PC-3 (cell line): ENCODE measurements around the gene ZCCHC7.

Experiments used
- CTCF ChIP-seq: fragments of 300-600 bp; sonication (generic); conservative IDR thresholded peaks from 2 replicates; pipeline ENCODE4 v1.5.1; 2017; ENCODE audit warnings: antibody characterized with exemption, low read depth, mild to moderate bottlenecking, low read length
- EZH2 ChIP-seq: fragments of 300-600 bp; sonication (generic); IDR thresholded peaks from one replicate; pipeline ENCODE4 v1.6.1; 2017; ENCODE audit warnings: antibody characterized with exemption, mild to moderate bottlenecking, low read length; ENCODE audit not compliant: unreplicated experiment
- EZH2phosphoT487 ChIP-seq: fragments of 300-600 bp; sonication (generic); IDR thresholded peaks from 2 replicates; pipeline ENCODE4 v1.6.1; 2018; ENCODE audit warnings: mild to moderate bottlenecking, antibody characterized with exemption, low read length, borderline replicate concordance

GRCh38 chr9:37338218-37338617, 217.8 kb downstream of the ZCCHC7 start:
- TF ChIP-seq CTCF (no peak), EZH2 (no peak), EZH2phosphoT487 (no peak)
